ENCODE measurements around the gene TCN2. TPM values are rescaled to one million over a fixed set of nuclear protein-coding genes. Genes with fewer than 3 reads are reported as not detected.

TCN2 gene
- total and polyA plus RNA-seq, 7 donors: 8.4 to 45.7 (median 24.9) TPM

DNA sequence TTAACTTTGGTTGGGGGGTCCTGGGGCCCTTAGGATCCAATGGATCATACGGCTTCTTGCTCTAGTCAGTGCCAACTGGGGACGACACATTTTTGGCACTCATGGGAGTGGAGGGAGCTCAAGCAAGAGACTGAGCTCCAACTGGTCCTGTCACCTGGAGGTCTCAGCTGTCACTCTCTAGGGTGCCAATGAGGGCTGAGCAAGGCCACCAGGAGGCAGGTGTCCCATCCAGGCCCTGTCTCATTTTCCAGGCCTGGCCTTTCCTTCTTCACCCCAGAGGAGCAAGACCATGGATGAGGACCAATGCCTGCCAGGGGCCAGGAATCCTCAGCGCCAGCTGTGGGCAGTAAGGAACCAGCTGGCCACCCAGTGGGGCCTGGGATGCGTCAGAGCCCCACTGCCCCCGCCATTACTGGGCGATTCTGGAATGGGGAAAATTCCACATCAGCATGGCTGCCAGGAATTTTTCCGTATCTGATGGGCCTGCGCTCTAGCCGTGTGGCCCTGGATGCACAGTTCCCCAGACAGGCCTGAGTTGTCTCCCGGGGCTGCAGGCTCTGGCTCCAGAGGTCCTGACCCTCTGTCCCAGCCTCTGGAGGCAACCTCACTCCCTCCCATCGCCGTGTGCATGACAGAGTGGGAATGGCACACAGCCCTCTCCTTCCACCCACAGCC is 31.8 kb upstream of the TCN2 start:
- H3K36me3 ChIP-seq: peaks cover 42 to 49% (median 45%) of the 10 kb centered on the region in 4 donors
- intact Hi-C loops (cut with DNase I): no loop called here
- H3K27ac ChIP-seq: peak overlapping the region; percentile 32 to 61 (median 48)
- 72 to 75% methylated on average over 12 of the region's 12 CpGs for WGBS, 2 donors
- DNase-seq: no peak
- no peak for TF ChIP-seq EP300 (IDR thresholded peaks at IDR 0.05)
- TF ChIP-seq POLR2AphosphoS5 (IDR thresholded peaks at IDR 0.05): peak in 3 of 4 donors; percentile 17 to 37 (median 21)
- H3K4me1 ChIP-seq: peaks cover 0 to 18% (median 14%) of the 10 kb centered on the region in 4 donors
- peak overlapping the region in 2 of 4 donors; percentile 28 to 29 for H3K4me3 ChIP-seq
- H3K27me3 ChIP-seq: no peaks in the 10 kb centered on the region
- no peaks in the 10 kb centered on the region for H3K9me3 ChIP-seq

GRCh38 chr22:30575859-30576258 is 31.1 kb upstream of the TCN2 start:
- H3K9me3 ChIP-seq: no peaks in the 10 kb centered on the region
- H3K4me1 ChIP-seq: peaks cover 0 to 18% (median 14%) of the 10 kb centered on the region in 4 donors
- peak overlapping the region; percentile 27 to 55 (median 42) for H3K27ac ChIP-seq
- H3K36me3 ChIP-seq: peaks cover 49 to 56% (median 52%) of the 10 kb centered on the region in 4 donors
- no peaks in the 10 kb centered on the region for H3K27me3 ChIP-seq
- DNase-seq: no peak
- intact Hi-C loops (cut with DNase I): no loop called here
- WGBS, 2 donors: 56 to 79% methylated on average over 15 of the region's 15 CpGs
- TF ChIP-seq POLR2A (IDR thresholded peaks at IDR 0.05) (no peak), POLR2AphosphoS5 (IDR thresholded peaks at IDR 0.05) (no peak), EP300 (IDR thresholded peaks at IDR 0.05) (no peak)
- TF ChIP-seq, protein P1, sequence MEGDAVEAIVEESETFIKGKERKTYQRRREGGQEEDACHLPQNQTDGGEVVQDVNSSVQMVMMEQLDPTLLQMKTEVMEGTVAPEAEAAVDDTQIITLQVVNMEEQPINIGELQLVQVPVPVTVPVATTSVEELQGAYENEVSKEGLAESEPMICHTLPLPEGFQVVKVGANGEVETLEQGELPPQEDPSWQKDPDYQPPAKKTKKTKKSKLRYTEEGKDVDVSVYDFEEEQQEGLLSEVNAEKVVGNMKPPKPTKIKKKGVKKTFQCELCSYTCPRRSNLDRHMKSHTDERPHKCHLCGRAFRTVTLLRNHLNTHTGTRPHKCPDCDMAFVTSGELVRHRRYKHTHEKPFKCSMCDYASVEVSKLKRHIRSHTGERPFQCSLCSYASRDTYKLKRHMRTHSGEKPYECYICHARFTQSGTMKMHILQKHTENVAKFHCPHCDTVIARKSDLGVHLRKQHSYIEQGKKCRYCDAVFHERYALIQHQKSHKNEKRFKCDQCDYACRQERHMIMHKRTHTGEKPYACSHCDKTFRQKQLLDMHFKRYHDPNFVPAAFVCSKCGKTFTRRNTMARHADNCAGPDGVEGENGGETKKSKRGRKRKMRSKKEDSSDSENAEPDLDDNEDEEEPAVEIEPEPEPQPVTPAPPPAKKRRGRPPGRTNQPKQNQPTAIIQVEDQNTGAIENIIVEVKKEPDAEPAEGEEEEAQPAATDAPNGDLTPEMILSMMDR (IDR thresholded peaks at IDR 0.05): no peak
- H3K4me3 ChIP-seq: no peak overlapping the region

- WGBS, 2 donors: 91 to 95% methylated on average over 12 of the region's 12 CpGs
- Histone ChIP-seq H3K27ac (no peak overlapping the region), H3K4me3 (no peak overlapping the region), H3K4me1 (peaks cover 0 to 18% (median 14%) of the 10 kb centered on the region in 4 donors), H3K9me3 (no peaks in the 10 kb centered on the region), H3K36me3 (peaks cover 75 to 82% (median 78%) of the 10 kb centered on the region in 4 donors), H3K27me3 (no peaks in the 10 kb centered on the region)
- intact Hi-C loops (cut with DNase I): no loop called here
- TF ChIP-seq EP300 (IDR thresholded peaks at IDR 0.05) (no peak), POLR2A (IDR thresholded peaks at IDR 0.05) (no peak), POLR2AphosphoS5 (IDR thresholded peaks at IDR 0.05) (no peak)
- TF ChIP-seq, protein P1 (IDR thresholded peaks at IDR 0.05): no peak
- DNase-seq: no peak
Measured at GRCh38 chr22:30578481-30578880, 28.5 kb upstream of the TCN2 start.

DNA sequence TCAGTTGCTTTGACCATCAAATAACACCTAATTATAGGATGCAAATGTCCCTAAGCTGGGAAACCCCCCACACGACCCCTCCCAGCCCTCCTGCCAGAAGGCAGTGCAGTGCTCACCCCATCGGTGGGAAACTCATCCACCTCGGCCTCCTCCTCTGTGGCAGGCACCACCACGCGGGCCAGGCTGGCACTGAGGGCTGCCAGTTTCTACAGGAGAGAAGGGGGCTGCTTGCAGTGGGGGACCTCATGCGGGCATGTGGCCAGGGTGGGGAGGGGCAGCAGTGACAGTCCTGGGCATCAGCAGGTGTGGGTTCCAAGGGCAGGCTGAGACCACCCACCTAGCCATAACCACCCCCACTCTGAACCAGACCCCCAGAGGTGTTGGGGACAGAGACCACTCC is 26.1 kb upstream of the TCN2 start:
- Histone ChIP-seq H3K36me3 (peaks cover 95 to 100% (median 97%) of the 10 kb centered on the region in 4 donors), H3K4me3 (no peak overlapping the region), H3K4me1 (peaks cover 0 to 1% (median 0%) of the 10 kb centered on the region in 4 donors), H3K9me3 (no peaks in the 10 kb centered on the region), H3K27me3 (no peaks in the 10 kb centered on the region), H3K27ac (no peak overlapping the region)
- DNase-seq: no peak
- 86 to 89% methylated on average over 6 of the region's 6 CpGs for WGBS, 2 donors
- TF ChIP-seq POLR2AphosphoS5 (IDR thresholded peaks at IDR 0.05) (no peak), EP300 (IDR thresholded peaks at IDR 0.05) (no peak), POLR2A (IDR thresholded peaks at IDR 0.05) (no peak)
- TF ChIP-seq, protein P1 (IDR thresholded peaks at IDR 0.05): no peak
- intact Hi-C loops (cut with DNase I): no loop called here

DNA sequence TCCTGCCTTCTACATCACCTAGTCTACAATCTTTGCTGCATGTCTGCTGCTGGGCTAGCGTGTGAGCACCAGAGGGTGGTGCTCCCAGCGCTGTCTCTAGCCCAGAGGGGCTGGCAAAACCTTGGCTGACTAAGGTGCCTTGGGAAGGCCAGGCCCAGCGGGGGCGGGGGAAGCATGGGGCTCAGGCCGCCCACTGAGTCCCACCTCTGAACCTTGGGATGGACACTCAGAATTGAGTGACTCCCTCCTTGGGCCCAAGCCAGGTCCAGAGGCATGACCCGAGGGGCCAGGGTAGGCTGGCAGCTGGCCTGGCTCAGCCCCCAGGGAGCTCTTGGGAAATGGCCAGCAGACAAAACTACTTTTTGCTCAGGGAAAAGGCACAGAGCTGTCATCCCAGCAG is 24.9 kb upstream of the TCN2 start:
- no peak overlapping the region for H3K4me3 ChIP-seq
- peaks cover 95 to 100% (median 97%) of the 10 kb centered on the region in 4 donors for H3K36me3 ChIP-seq
- 91 to 93% methylated on average over 6 of the region's 6 CpGs for WGBS, 2 donors
- no peaks in the 10 kb centered on the region for H3K9me3 ChIP-seq
- TF ChIP-seq EP300 (IDR thresholded peaks at IDR 0.05): no peak
- TF ChIP-seq POLR2A (IDR thresholded peaks at IDR 0.05): no peak
- TF ChIP-seq, protein P1 (IDR thresholded peaks at IDR 0.05): no peak
- TF ChIP-seq POLR2AphosphoS5 (IDR thresholded peaks at IDR 0.05): no peak
- H3K4me1 ChIP-seq: no peaks in the 10 kb centered on the region
- intact Hi-C loops (cut with DNase I): no loop called here
- DNase-seq: no peak
- H3K27me3 ChIP-seq: no peaks in the 10 kb centered on the region
- no peak overlapping the region for H3K27ac ChIP-seq

All from sigmoid colon (tissue), 7 donors.